ENCODE measurements around the gene ANKRD13A.

The ANKRD13A gene

GRCh38 chr12:109953656-109954055 lies 45.6 kb upstream of the ANKRD13A start:
- H3K4me3 ChIP-seq (ENCODE audit: low read depth, low read length), result no peak overlapping the region
- no peak for DNase-seq (ENCODE audit: low read depth)
- no peak for TF ChIP-seq CTCF (IDR thresholded peaks at IDR 0.05; ENCODE audit: insufficient read depth, low read depth, low read length, missing control alignments)

- no peak overlapping the region for H3K4me3 ChIP-seq (ENCODE audit: low read depth, low read length)
- no peak for DNase-seq (ENCODE audit: low read depth)
- no peak for TF ChIP-seq CTCF (IDR thresholded peaks at IDR 0.05; ENCODE audit: insufficient read depth, low read depth, low read length, missing control alignments)
These were observed 40.9 kb upstream of the ANKRD13A start for GRCh38 chr12:109958374-109958773.

- no peak for TF ChIP-seq CTCF (IDR thresholded peaks at IDR 0.05; ENCODE audit: insufficient read depth, low read depth, low read length, missing control alignments)
- DNase-seq (ENCODE audit: low read depth), result no peak
- H3K4me3 ChIP-seq (ENCODE audit: low read depth, low read length), result no peak overlapping the region
These were observed 39.7 kb upstream of the ANKRD13A start for GRCh38 chr12:109959411-109960093.

GRCh38 chr12:109961201-109961600 lies 38.0 kb upstream of the ANKRD13A start:
- no peak overlapping the region for H3K4me3 ChIP-seq (ENCODE audit: low read depth, low read length)
- no peak for TF ChIP-seq CTCF (IDR thresholded peaks at IDR 0.05; ENCODE audit: insufficient read depth, low read depth, low read length, missing control alignments)
- no peak for DNase-seq (ENCODE audit: low read depth)

- no peak for TF ChIP-seq CTCF (IDR thresholded peaks at IDR 0.05; ENCODE audit: insufficient read depth, low read depth, low read length, missing control alignments)
- H3K4me3 ChIP-seq (ENCODE audit: low read depth, low read length), result no peak overlapping the region
- no peak for DNase-seq (ENCODE audit: low read depth)
These were observed 37.6 kb upstream of the ANKRD13A start for GRCh38 chr12:109961612-109962011.

- TF ChIP-seq CTCF (IDR thresholded peaks at IDR 0.05; ENCODE audit: insufficient read depth, low read depth, low read length, missing control alignments), result no peak
- no peak overlapping the region for H3K4me3 ChIP-seq (ENCODE audit: low read depth, low read length)
- no peak for DNase-seq (ENCODE audit: low read depth)
These were observed 36.8 kb upstream of the ANKRD13A start for GRCh38 chr12:109962398-109962797.

- TF ChIP-seq CTCF (IDR thresholded peaks at IDR 0.05; ENCODE audit: insufficient read depth, low read depth, low read length, missing control alignments), result no peak
- no peak overlapping the region for H3K4me3 ChIP-seq (ENCODE audit: low read depth, low read length)
- DNase-seq (ENCODE audit: low read depth), result no peak
These were observed 35.9 kb upstream of the ANKRD13A start for GRCh38 chr12:109963330-109963729.
